GM21423 (cell line): ENCODE data around the gene OR10G4.
"Not testable (repeated sequence)": the region's sequence is repeated elsewhere in the genome, so short reads cannot be mapped to it uniquely, and the experiment has no call there.

Experiments
- ATAC-seq: cut with Tn5 transposase; IDR thresholded peaks from one replicate; pipeline ENCODE4 v1.9.1; 2021; ENCODE audit warnings: mild to moderate bottlenecking, moderate library complexity; ENCODE audit not compliant: unreplicated experiment

The OR10G4 gene, protein sequence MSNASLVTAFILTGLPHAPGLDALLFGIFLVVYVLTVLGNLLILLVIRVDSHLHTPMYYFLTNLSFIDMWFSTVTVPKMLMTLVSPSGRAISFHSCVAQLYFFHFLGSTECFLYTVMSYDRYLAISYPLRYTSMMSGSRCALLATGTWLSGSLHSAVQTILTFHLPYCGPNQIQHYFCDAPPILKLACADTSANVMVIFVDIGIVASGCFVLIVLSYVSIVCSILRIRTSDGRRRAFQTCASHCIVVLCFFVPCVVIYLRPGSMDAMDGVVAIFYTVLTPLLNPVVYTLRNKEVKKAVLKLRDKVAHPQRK

GRCh38 chr11:124012697-124013096, at the start of gene OR10G4:
TSS of gene OR10G4 (plus strand) at chr11:124012997. CDS start at chr11:124015575, 2,578 bp downstream.
- ATAC-seq, result no peak

GRCh38 chr11:123973816-123974215, 39.0 kb upstream of the OR10G4 start:
- no peak for ATAC-seq

DNA sequence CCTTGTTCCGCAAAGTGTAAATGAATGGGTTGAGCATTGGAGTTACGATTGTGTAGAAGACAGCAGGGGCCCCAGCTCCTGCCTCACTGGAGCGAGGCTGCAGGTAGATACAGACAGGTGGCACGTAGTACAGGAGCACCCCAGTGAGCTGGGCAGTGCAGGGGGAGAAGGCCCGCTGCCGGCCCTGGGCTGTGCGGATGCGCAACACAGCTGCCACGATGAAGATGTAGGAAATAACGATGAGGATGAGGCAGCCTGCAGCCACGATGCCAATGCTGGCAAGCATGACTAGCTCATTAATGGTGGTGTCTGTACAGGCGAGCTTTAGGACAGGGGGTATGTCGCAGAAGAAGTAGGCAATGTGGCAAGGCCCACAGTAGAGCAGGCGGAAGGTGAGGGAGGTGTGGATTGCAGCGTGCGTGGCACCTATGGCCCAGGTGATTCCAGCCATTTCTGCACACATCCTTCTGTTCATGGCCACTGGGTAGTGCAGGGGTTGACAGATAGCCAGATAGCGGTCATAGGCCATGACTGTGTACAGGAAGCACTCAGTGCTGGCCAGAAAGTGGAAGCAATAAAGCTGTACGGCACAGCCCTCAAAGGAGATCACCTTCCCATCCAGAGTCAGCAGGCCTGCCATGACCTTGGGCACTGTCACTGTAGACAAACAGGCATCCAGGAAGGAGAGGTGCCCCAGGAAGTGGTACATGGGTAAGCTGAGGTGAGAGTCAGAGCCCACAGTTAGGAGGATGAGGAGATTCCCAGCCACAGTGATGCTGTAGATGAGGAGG, 35.8 kb upstream of the OR10G4 start:
- no peak for ATAC-seq

GRCh38 chr11:123977731-123978347, 35.0 kb upstream of the OR10G4 start, which contains the start of gene OR10S1:
TSS of gene OR10S1 (minus strand) at chr11:123977781. CDS start at chr11:123977664, 117 bp downstream.
- no peak for ATAC-seq

DNA sequence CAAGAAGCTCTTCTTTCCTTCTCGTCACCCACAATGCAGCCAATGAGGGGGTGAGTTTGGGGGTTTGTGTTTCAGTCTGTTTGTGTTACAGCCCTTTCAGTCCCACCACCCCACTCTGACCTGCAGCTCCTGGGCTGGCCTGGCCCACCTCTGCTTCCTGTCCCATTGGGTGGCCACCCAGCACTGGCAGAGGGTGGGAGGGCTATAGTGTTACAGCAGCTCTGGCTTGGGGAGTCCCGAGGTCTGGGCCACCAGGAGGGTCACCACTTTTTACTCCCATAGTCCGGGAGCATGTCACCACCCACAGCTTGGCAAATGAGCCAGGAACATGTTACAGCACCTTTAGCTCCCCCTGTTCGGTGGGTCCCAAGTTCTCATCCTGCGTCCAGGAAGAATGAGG, 33.5 kb upstream of the OR10G4 start:
- ATAC-seq, result no peak

- ATAC-seq, result no peak
Observed at GRCh38 chr11:123995119-123995518, 17.7 kb upstream of the OR10G4 start, which contains the start of gene OR10G6. TSS of gene OR10G6 (minus strand) at chr11:123995161. CDS start at chr11:123995161, 0 bp downstream.

DNA sequence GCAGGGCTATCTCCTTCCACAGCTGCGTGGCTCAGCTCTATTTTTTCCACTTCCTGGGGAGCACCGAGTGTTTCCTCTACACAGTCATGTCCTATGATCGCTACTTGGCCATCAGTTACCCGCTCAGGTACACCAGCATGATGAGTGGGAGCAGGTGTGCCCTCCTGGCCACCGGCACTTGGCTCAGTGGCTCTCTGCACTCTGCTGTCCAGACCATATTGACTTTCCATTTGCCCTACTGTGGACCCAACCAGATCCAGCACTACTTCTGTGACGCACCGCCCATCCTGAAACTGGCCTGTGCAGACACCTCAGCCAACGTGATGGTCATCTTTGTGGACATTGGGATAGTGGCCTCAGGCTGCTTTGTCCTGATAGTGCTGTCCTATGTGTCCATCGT, 3.0 kb downstream of the OR10G4 start:
- ATAC-seq, result not testable (repeated sequence)

GRCh38 chr11:124026498-124026897, 13.7 kb downstream of the OR10G4 start, which contains the start of gene OR10G8:
TSS of gene OR10G8 (plus strand) at chr11:124026798. CDS start at chr11:124029623, 2,825 bp downstream.
- no peak for ATAC-seq

GRCh38 chr11:124036666-124037065, 23.9 kb downstream of the OR10G4 start:
- ATAC-seq, result no peak

GRCh38 chr11:124039557-124039956, 26.8 kb downstream of the OR10G4 start:
- no peak for ATAC-seq

GRCh38 chr11:124041254-124041653, 28.5 kb downstream of the OR10G4 start, which contains the start of gene OR10G7:
TSS of gene OR10G7 (minus strand) at chr11:124041325. CDS start at chr11:124039001, 2,324 bp downstream.
- no peak for ATAC-seq

DNA sequence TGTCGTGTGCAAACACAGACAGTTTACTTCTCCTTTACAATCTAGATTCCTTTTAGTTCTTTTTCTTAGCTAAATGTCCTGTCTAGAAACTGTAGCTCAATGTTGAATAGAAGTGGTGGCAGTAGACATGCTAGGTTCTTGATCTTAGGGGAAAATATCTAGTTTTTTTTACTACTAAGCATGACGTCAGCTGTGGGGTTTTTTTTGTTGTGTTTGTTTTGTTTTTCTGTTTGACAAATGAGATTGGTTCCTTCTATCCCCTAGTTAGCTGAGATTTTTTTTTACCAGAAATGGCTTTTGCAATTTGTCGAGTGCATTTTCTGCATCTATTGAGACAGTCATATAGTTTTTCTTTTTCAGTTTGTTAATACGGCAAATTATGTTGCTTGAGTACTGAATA, 30.6 kb downstream of the OR10G4 start:
- ATAC-seq, result no peak

DNA sequence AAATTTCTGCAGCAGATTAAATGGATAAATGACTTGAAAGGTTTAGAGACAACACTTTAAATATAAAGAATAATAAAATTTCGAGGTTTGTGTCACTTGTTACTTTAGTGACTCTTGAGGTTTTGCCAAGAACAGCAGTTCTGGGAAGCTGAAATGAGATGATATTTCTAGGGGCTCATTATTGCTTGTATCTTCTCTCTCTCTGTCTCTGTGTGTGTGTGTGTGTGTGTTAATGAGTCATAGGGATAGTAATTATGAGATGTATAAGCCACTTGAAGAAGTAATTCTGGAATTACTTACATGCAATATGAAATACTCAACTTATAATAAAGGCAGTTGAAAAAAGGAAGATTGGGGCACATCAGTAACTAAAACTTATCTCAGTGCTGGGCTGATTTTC, 38.0 kb downstream of the OR10G4 start:
- ATAC-seq, result no peak

- ATAC-seq, result no peak
Observed at GRCh38 chr11:124052966-124053365, 40.2 kb downstream of the OR10G4 start.
